A673 (cell line): Measurements from ENCODE around the gene RSPH6A. TPM values are rescaled to one million over a fixed set of nuclear protein-coding genes. Genes with fewer than 3 reads are reported as not detected.

ENCODE experiments used
- BruUV-seq: library from RNA; stranded (reverse); fragments of 400-500 nt; replicated peaks from 2 replicates; lab custom pipeline; 2021; lab: Mats Ljungman, UMichigan
- CTCF ChIA-PET: fragments of 300-600 bp; sonication (Branson Sonifier 250); formaldehyde crosslinking; loops from one replicate; lab custom pipeline; 2022; ENCODE audit warnings: antibody characterized with exemption; lab: Charles Lee
- POLR2A ChIA-PET: fragments of 300-600 bp; sonication (Branson Sonifier 250); formaldehyde crosslinking; loops from one replicate; lab custom pipeline; 2022; ENCODE audit warnings: antibody characterized with exemption; ENCODE audit not compliant: low non-redundant PET; lab: Charles Lee
- DNase-seq: peaks from one replicate; pipeline ENCODE4 v3.0.0-alpha.2; 2015; ENCODE audit warnings: low spot score
- H3K27ac ChIP-seq: fragments of 200-600 bp; sonication (generic); 2 replicates; pipeline ENCODE4 v1.5.1; 2016; ENCODE audit warnings: mixed run types, low read depth, mild to moderate bottlenecking, mixed read lengths, antibody characterized with exemption, low read length; ENCODE audit not compliant: poor library complexity, severe bottlenecking
- H3K27me3 ChIP-seq: fragments of 200-600 bp; sonication (generic); replicated peaks from 2 replicates; pipeline ENCODE4 v1.6.1; 2017; ENCODE audit warnings: mixed run types, low read depth, mild to moderate bottlenecking, mixed read lengths, antibody characterized with exemption, low read length; ENCODE audit not compliant: insufficient read depth, poor library complexity
- H3K36me3 ChIP-seq: fragments of 200-600 bp; sonication (generic); 2 replicates; pipeline ENCODE4 v1.6.1; 2016; ENCODE audit warnings: mixed run types, mild to moderate bottlenecking, mixed read lengths, antibody characterized with exemption, low read length; ENCODE audit not compliant: insufficient read depth, poor library complexity, severe bottlenecking
- H3K4me1 ChIP-seq: fragments of 200-600 bp; sonication (generic); 2 replicates; pipeline ENCODE4 v1.6.1; 2017; ENCODE audit warnings: mixed run types, mild to moderate bottlenecking, mixed read lengths, antibody characterized with exemption, low read length; ENCODE audit not compliant: insufficient read depth, poor library complexity, severe bottlenecking
- H3K4me3 ChIP-seq: fragments of 200-600 bp; sonication (generic); 2 replicates; pipeline ENCODE4 v1.5.1; 2016; ENCODE audit warnings: low read depth, mixed run types, mild to moderate bottlenecking, mixed read lengths, low read length; ENCODE audit not compliant: poor library complexity, severe bottlenecking
- H3K9me3 ChIP-seq: fragments of 200-600 bp; sonication (generic); 2 replicates; pipeline ENCODE4 v1.6.1; 2016; ENCODE audit warnings: mixed run types, low read depth, mild to moderate bottlenecking, mixed read lengths, antibody characterized with exemption, low read length; ENCODE audit not compliant: poor library complexity, severe bottlenecking
- CTCF ChIP-seq: fragments of 300-800, 200-600 bp; sonication (generic); conservative IDR thresholded peaks from 2 replicates; pipeline ENCODE4 v1.5.1; 2017; ENCODE audit warnings: low read depth, mild to moderate bottlenecking, antibody characterized with exemption, low read length, moderate library complexity, mixed read lengths
- EZH2 ChIP-seq: fragments of 200-600 bp; sonication (generic); IDR thresholded peaks from 2 replicates; pipeline ENCODE4 v1.6.1; 2017; ENCODE audit warnings: borderline replicate concordance, low read depth, mild to moderate bottlenecking, mixed read lengths, antibody characterized with exemption, low read length; ENCODE audit not compliant: poor library complexity, severe bottlenecking
- intact Hi-C: fragments of 100-400 bp; cut with micrococcal nuclease; formaldehyde crosslinking; loops from one replicate; pipeline ENCODE4 v1.10.0; 2022; ENCODE audit not compliant: unreplicated experiment
- total RNA-seq: library from RNA; stranded (reverse); gene quantifications from 2 replicates; pipeline ENCODE4 v1.2.3, GENCODE V29; 2021

The RSPH6A gene
- total RNA-seq, 1 experiment from 2014 or later, result 0.19 TPM

- TF ChIP-seq EZH2 (no peak), CTCF (no peak)
- Histone ChIP-seq H3K4me3 (no peak overlapping the region), H3K4me1 (no peaks in the 10 kb centered on the region), H3K27ac (no peak overlapping the region), H3K9me3 (no peaks in the 10 kb centered on the region), H3K36me3 (no peaks in the 10 kb centered on the region), H3K27me3 (no peaks in the 10 kb centered on the region)
- POLR2A ChIA-PET, result no interaction called here
- no peak for DNase-seq
- no TSS peak for BruUV-seq
- CTCF ChIA-PET, result no interaction called here
- intact Hi-C loops, result no loop called here
Measured at GRCh38 chr19:45758921-45759320, 56.2 kb downstream of the RSPH6A start.

GRCh38 chr19:45757695-45758094, 57.4 kb downstream of the RSPH6A start:
- POLR2A ChIA-PET, result no interaction called here
- intact Hi-C loops, result no loop called here
- CTCF ChIA-PET, result no interaction called here
- no TSS peak for BruUV-seq
- DNase-seq, result no peak
- TF ChIP-seq CTCF (no peak), EZH2 (no peak)
- Histone ChIP-seq H3K4me3 (no peak overlapping the region), H3K27ac (no peak overlapping the region), H3K9me3 (no peaks in the 10 kb centered on the region), H3K36me3 (no peaks in the 10 kb centered on the region), H3K4me1 (no peaks in the 10 kb centered on the region), H3K27me3 (no peaks in the 10 kb centered on the region)

- H3K4me3 ChIP-seq, result no peak overlapping the region
- DNase-seq, result no peak
- TF ChIP-seq EZH2 (no peak), CTCF (no peak)
- H3K27me3 ChIP-seq, result no peaks in the 10 kb centered on the region
- intact Hi-C loops, result no loop called here
- ChIA-PET CTCF (no interaction called here), POLR2A (no interaction called here)
- no peak overlapping the region for H3K27ac ChIP-seq
- no peaks in the 10 kb centered on the region for H3K4me1 ChIP-seq
- no peaks in the 10 kb centered on the region for H3K36me3 ChIP-seq
- no TSS peak for BruUV-seq
- no peaks in the 10 kb centered on the region for H3K9me3 ChIP-seq
Measured at GRCh38 chr19:45754323-45754722, 60.8 kb downstream of the RSPH6A start.
